GM12878 (cell line): ENCODE data around the gene MGLL. TPM values are rescaled to one million over a fixed set of nuclear protein-coding genes. Genes with fewer than 3 reads are reported as not detected.

Experiments
- ATAC-seq: fragments of 200-7000 bp; cut with Tn5 transposase; 3 replicates; pipeline ENCODE4 v1.9.1; 2020; ENCODE audit warnings: mild to moderate bottlenecking, moderate library complexity
- BruUV-seq: library from RNA; stranded (reverse); fragments of 400-500 nt; replicated peaks from 2 replicates; lab custom pipeline; 2021; lab: Mats Ljungman, UMichigan
- CTCF ChIA-PET: fragments of 300-600 bp; sonication (Branson Sonifier 250); formaldehyde crosslinking; extraction: SDS; loops from one replicate; lab custom pipeline; 2021; ENCODE audit warnings: inconsistent platforms; lab: Yijun Ruan, JAX
- POLR2A ChIA-PET: fragments of 350-600 bp; formaldehyde crosslinking; extraction: SDS; loops from one replicate; lab custom pipeline; 2021; ENCODE audit warnings: inconsistent platforms; lab: Charles Lee
- RAD21 ChIA-PET: fragments of 300-600 bp; sonication (Branson Sonifier 250); formaldehyde crosslinking; loops from one replicate; lab custom pipeline; 2023; ENCODE audit warnings: antibody characterized with exemption; ENCODE audit not compliant: unreplicated experiment; lab: Charles Lee
- SMC1A ChIA-PET: fragments of 300-600 bp; sonication (Branson Sonifier 250); formaldehyde crosslinking; loops from one replicate; lab custom pipeline; 2023; ENCODE audit not compliant: unreplicated experiment, uncharacterized antibody; lab: Charles Lee
- DNase-seq: peaks from one replicate; pipeline ENCODE4 v3.0.0-alpha.2; 2011; ENCODE audit warnings: low read depth, low spot score
- FAIRE-seq: peaks from 3 replicates; lab custom pipeline; 2011; peaks lifted over from hg19 to GRCh38; lab: Jason Lieb, UNC
- H2AFZ ChIP-seq: 2 replicates; pipeline ENCODE4 v1.6.0; 2011; ENCODE audit warnings: low read depth, low read length, control low read depth; ENCODE audit not compliant: control insufficient read depth
- H3K27ac ChIP-seq: 2 replicates; pipeline ENCODE4 v1.5.1; 2011; ENCODE audit warnings: control low read depth; ENCODE audit not compliant: control insufficient read depth, insufficient read depth
- H3K27me3 ChIP-seq, 2 experiments: replicated peaks in 1 of 2; 2 replicates each; pipeline versions ENCODE4 v1.6.0 to v1.6.1; 2011; ENCODE audit warnings: low read length in 1 of 2; ENCODE audit not compliant: control insufficient read depth in 2 of 2, insufficient read depth in 2 of 2
- H3K36me3 ChIP-seq, 2 experiments: 2 replicates each; pipeline ENCODE4 v1.5.1; 2011; ENCODE audit warnings: low read length in 1 of 2; ENCODE audit not compliant: control insufficient read depth in 2 of 2, insufficient read depth in 2 of 2
- H3K4me1 ChIP-seq: 2 replicates; pipeline ENCODE4 v1.6.1; 2011; ENCODE audit warnings: mild to moderate bottlenecking, low read length, moderate library complexity, mixed read lengths; ENCODE audit not compliant: control insufficient read depth, insufficient read depth
- H3K4me2 ChIP-seq: 2 replicates; pipeline ENCODE4 v1.6.0; 2011; ENCODE audit warnings: control low read depth; ENCODE audit not compliant: control insufficient read depth, insufficient read depth
- H3K4me3 ChIP-seq: fragments of 200-600 bp; sonication (generic); 2 replicates; pipeline ENCODE4 v1.5.1; 2016
- H3K79me2 ChIP-seq: 2 replicates; pipeline ENCODE4 v1.6.0; 2011; ENCODE audit warnings: low read length; ENCODE audit not compliant: control insufficient read depth, insufficient read depth
- H3K9ac ChIP-seq: 2 replicates; pipeline ENCODE4 v1.8.0; 2011; ENCODE audit warnings: low read length, control low read depth, mixed read lengths; ENCODE audit not compliant: control insufficient read depth, insufficient read depth
- H3K9me3 ChIP-seq: replicated peaks from 3 replicates; pipeline ENCODE4 v1.5.1; 2011; ENCODE audit warnings: mild to moderate bottlenecking, low read length; ENCODE audit not compliant: control insufficient read depth, insufficient read depth
- H4K20me1 ChIP-seq: 2 replicates; pipeline ENCODE4 v1.6.0; 2011; ENCODE audit not compliant: control insufficient read depth, insufficient read depth
- ZNF592 ChIP-seq: fragments of 450-650 bp; IDR thresholded peaks from 2 replicates; pipeline ENCODE4 v1.6.1; 2017; ENCODE audit warnings: mild to moderate bottlenecking, moderate library complexity
- WGBS: methylation state at CpG from one replicate; pipeline ENCODE4 v1.1.6; 2016; ENCODE audit warnings: low lambda C conversion rate; ENCODE audit not compliant: insufficient replicate concordance, insufficient coverage; ENCODE audit errors: missing lambda C conversion rate; 5-methylcytosine and 5-hydroxymethylcytosine counted together
- in situ Hi-C: fragments of 300-500 bp; cut with MboI; formaldehyde crosslinking; loops from 9 replicates; pipeline ENCODE4 v1.14.3; 2018; ENCODE audit warnings: mixed read lengths
- intact Hi-C: fragments of 100-400 bp; cut with micrococcal nuclease; formaldehyde crosslinking; loops from one replicate; pipeline ENCODE4 v1.14.2; 2022; ENCODE audit not compliant: unreplicated experiment
- polyA plus RNA-seq, 11 experiments: library from polyadenylated mRNA; depleted of rRNA in 4 of 11; unstranded in 6 of 11; stranded (reverse) in 5 of 11; fragments of >200 nt; fragmentation: Nextera tagmentation in 4 of 11; fragmentation: Illumina TruSeq in 1 of 11; extraction: Ambion mirVana in 4 of 11; extraction: Trizol in 1 of 11; gene quantifications; 1 replicate in 1 of 11; 2 replicates in 10 of 11; pipeline versions ENCODE4 v1.2.1 to v1.2.3, GENCODE V29; 2011 to 2016; ENCODE audit warnings: inconsistent platforms in 2 of 11, missing spikeins in 2 of 11, low read depth in 1 of 11
- total RNA-seq, 4 experiments: library from RNA; depleted of rRNA in 3 of 4; stranded (reverse); fragments of >200 nt in 3 of 4; fragmentation: Illumina TruSeq in 1 of 4; extraction: Trizol in 1 of 4; gene quantifications; 2 replicates each; pipeline versions ENCODE4 v1.2.1 to v1.2.3, GENCODE V29; 2013 to 2021

MGLL gene
- total and polyA plus RNA-seq, 10 of the 15 experiments (the other 5 are each of a cell fraction or from before 2014, with no cell fraction given) = 44.9 to 177 (median 72.9) TPM

- POLR2A ChIA-PET = interaction anchor here (0.6 kb wide), 1 partner anchor 9 kb away, joined by 3 read pairs; no protein-coding TSS in a partner anchor
- intact Hi-C loops = no loop called here
Measured at GRCh38 chr3:127726894-127727293, 95.4 kb downstream of the MGLL start.

More at GRCh38 chr3:127726894-127727293, 95.4 kb downstream of the MGLL start:
- Histone ChIP-seq H3K9ac (no peak overlapping the region), H3K79me2 (peaks cover 52% of the 10 kb centered on the region), H3K27me3 (no peaks in the 10 kb centered on the region)
- no TSS peak for BruUV-seq
- RAD21 ChIA-PET = interaction anchor here (0.7 to 1.1 kb wide), 4 partner anchors 12 to 746 kb away, joined by 3 to 4 read pairs (median 3); no protein-coding TSS in a partner anchor
- WGBS = 65% methylated on average over 3 of the region's 3 CpGs
- TF ChIP-seq ZNF592 = no peak
- TF ChIP-seq, all 136 proteins: peak for 0
- H4K20me1 ChIP-seq = no peaks in the 10 kb centered on the region
- no peak overlapping the region for H3K4me3 ChIP-seq
- SMC1A ChIA-PET = interaction anchor here (0.6 to 1.8 kb wide), 7 partner anchors 9 to 244 kb away, joined by 3 to 5 read pairs (median 3); no protein-coding TSS in a partner anchor
- DNase-seq = no peak
- H2AFZ ChIP-seq = no peak overlapping the region
- peaks cover 14% of the 10 kb centered on the region for H3K4me1 ChIP-seq
- H3K36me3 ChIP-seq = peaks cover 9% of the 10 kb centered on the region in 2 experiments
- no peaks in the 10 kb centered on the region for H3K9me3 ChIP-seq
- no peak for FAIRE-seq
- CTCF ChIA-PET = interaction anchor here (0.6 to 0.8 kb wide), 3 partner anchors 81 to 233 kb away, joined by 3 read pairs; no protein-coding TSS in a partner anchor
- in situ Hi-C loops = no loop called here
- H3K27ac ChIP-seq = no peak overlapping the region
- no peak overlapping the region for H3K4me2 ChIP-seq
- ATAC-seq = no peak
